HS-5 (cell line): ENCODE results near the gene SHROOM2.
A peak's percentile ranks its signal among the peaks of the same experiment; 100 is the strongest.
"Not testable (repeated sequence)": the region's sequence is repeated elsewhere in the genome, so short reads cannot be mapped to it uniquely, and the experiment has no call there.

ENCODE experiments used
- DNase-seq: peaks from one replicate; pipeline ENCODE4 v3.0.0-alpha.2; 2012; ENCODE audit warnings: low read depth

Gene SHROOM2

DNA sequence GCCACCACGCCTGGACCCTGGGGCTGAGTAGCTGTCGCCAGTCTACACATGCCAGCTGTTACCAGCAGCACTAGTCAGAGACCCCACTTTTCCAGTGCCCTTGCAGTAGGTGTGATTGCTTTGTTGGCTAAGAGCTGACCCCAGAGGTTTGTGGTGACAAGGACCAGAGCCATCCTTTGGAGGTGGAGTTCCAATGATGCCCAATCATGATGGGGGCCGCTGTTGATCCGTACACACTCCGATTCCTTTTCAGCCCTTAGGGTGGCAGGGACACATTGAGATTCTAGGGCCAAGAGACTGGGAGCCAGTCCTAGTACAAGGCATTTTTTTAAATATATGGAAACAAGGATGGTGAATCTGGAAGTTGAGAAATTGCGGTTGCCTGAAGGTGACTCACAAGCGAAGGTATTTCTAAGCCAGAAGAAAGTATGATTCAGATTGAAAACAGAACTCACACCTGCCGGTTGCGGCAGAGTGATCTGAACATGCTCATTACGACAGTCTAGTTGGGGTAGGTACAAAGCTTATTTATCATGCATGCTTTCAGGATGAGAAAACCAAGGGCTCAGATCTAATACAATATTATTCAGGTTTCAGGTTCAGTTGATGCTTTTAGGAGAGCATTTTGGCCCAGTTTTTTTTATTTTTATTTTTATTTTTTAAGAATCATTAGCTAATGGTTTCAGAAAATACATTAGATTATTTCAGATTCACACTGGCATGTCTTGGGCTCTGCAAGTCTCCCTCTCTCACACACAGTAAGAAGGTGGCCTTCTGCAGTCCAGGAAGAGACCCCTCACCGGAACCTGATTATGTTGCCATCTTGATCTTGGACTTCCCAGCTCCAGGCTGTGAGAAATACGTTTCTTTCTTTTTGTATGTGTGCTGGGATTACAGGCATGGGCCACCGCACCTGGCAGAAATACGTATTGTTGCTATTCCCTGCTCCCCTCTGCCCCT, 43.4 kb downstream of the SHROOM2 start:
- DNase-seq: peak; percentile 50

DNA sequence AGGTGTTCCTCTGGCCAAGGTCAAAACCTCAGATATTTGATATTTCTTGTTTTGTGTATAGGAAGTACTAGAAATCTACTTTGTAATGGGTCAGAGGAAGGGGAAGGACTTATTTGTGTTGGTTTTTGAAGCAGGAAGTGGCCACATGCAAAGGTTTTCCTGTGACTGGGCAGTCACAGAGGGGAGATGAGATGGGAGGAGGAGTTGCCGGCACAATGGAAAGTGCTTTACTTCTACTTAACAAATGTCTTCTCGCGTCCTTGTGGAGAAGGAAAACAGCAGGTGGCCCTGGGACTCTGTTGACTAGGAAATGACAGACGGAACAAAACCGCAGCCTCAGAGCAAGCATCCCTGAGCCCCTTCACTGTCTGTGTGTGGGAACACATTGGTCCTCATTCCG, 46.6 kb downstream of the SHROOM2 start:
- DNase-seq: no peak

DNA sequence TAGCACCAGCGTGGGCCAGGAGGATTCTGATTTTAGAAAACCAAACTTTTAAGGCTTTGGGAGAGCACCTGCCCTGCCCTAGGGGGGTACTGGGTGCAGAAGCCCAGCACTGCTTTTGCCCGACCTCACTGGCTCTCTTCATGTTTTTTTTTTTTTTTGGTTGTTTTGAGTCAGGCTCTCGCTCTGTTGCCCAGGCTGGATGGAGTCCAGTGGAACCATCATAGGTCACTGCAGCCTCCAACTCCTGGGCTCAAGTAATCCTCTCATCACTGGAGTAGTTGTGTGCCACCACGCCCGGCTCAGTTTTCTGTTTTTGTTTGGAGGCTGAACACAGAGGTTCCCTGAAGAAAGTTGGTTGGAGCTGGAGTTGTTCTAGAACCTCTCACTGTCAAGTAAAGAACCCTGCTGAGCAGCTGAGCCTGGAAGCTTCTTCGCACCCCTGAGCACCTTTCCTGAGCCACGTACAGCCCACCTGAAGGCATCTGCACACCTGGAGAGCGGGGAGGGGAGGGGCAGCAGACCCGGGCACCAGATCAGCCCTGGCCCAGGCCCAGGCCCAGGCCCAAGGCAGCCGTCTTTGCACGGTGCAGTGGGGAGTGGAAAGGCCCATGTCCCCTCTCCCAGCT, 49.5 kb downstream of the SHROOM2 start:
- DNase-seq: no peak

DNA sequence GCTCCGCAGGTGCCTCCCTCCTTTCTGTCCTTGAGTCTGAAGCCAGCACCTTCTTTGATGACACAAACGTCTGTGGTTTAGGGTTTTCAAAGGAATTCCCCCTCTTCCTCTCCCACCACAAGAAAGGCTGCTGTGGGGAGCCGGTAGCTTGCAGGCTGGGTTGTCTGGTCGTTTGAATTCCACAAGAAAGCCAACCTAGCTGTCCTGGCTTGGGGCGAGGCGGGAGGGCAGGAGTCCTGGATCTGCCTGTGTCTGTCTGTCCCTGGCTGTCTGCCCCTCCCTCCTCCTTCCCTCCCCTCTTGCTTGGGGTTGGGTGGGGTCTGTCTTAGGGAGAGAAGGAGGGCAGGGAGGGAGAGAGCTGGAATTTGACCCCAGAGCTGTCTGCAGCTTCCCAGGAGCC, 56.3 kb downstream of the SHROOM2 start:
- no peak for DNase-seq

DNA sequence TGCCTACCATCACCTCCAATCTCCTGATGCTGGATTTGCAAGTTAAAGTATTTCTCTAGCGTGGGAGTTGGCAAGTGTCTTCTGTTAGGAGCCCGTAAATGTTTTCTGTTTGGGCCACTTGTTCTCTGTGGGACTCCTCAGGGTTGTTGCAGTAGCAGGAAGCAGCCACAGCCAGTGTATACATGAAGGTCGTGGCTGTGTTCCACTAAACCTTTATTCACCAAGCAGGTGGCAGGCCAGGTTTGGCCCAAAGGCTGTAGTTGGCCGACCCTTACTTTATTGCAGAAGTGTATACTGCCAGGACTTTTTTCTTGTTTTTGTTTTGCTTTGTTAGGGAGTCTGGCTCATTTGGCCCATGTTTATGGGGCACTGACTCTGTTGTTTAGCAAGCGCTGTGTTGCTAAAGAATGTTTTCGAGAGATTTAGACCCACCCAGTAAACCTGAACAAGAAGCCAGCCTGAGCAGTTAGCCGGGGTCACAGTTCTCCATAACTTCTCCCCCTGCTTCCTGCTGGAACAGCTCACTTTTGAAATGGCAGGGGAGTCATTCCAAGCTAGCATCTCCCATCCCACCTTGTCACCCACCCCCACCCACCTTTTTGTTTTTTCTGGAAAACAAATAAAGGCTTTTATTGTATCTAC, 58.8 kb downstream of the SHROOM2 start:
- no peak for DNase-seq

DNA sequence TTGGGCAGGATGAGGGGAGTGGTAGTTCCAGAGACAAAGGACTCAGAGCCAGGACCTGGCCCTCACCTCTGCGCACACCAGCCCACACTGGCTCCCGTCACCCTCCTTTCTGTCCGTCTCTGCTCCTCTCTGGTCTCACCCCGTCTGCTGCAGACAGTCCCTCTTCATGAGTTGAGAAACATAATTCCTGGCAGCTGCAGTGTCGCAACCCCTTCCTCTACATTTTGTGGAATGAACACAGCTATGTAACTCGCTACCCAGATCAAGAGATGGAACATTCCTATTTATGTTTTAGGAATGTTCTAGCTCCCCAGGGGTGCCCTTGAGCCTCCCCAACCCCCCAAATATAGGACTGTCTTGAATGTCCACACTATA, 59.3 kb downstream of the SHROOM2 start:
- DNase-seq: no peak

DNA sequence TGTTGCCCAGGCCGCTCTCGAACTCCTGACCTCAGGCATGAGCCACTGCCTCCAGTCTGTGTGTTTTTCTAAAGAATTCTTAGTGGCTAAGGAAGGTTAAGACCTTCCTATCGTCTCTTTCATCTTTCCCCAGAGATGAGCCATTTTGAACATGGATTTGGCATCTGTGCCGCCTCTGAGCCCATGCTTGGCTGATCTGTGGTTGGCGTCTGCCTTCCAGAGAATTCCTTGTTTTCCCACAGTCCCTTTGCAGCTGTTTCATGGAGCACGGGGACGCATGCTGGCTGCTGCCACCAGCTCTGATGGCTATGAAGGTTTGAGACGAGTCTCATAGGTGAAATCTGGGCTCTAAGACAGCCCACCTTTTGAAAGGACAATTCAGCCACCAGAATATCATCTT, 60.4 kb downstream of the SHROOM2 start:
- DNase-seq: no peak

DNA sequence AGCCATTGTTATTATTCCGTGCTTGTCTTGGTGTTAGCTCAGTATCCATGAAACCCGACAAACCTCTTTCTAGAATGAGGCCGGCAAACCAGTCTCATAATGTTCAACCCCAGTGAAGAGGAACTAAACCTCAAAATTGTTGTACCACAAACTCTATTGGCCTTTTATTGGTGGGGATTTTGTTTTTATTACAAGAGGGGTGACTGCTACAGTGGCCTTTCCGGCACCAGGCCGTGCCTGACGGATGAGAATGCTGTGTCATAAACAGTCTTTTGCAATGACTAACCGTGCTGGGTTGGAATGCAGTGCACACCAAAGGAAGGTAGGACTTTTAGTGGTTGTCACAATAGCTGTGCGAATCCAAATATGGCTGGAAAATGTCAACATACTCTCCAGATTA, 60.8 kb downstream of the SHROOM2 start:
- no peak for DNase-seq

DNA sequence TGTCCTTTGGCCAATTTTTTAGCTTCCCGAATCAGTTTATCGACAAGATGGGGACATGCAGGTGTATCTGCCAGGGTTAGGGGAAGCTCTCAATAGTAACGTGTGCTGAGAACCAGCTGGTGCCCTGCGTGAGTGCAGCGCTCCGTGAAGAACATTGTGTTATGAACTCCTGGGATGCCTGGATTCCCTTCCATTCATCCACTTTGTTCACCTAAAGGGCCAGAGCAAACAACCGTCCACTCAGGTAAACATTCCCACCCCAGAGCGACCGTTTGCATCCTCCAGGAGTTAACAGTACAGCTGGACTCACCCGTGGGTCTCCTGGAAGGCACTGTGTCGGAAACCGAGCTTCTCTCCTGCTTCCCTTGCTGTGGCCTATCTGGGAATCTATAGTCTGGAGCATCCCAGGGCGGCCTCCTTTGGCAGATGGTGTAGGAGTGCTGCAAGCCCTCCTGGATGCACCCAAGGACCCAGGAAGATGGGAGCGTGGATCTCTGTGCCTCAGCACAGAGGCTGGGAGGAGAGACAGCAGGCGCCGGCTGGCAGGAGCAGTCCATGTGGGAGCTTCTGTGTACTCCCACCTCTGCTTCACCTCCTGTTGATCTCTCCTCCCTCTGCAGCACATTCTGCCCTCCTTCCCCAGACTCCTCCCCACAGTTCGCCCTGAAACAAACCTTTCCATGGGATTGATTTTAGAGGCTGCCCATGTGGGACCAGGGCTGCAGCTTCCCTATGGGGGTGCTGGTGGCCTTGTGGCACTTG, 62.7 kb downstream of the SHROOM2 start:
- DNase-seq: no peak

DNA sequence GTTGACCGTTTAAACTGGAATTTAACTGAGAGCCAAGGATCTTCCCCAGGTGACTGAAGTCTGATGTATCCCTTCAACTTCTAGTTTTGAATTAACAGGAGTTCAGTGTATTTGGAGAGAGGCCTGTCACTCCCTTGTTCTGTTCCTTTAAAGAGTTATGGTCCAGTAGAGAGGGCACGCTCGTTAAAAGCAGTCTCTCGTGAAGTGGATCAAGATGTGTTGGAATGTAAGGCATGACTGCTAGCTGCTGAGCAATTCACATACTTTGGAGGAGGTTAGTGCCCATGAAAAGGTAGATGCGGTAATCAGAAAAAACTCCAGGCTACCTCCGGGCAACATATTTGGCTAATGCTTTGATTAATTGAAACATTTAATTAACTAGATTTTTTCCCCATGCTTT, 65.7 kb downstream of the SHROOM2 start:
- no peak for DNase-seq

DNA sequence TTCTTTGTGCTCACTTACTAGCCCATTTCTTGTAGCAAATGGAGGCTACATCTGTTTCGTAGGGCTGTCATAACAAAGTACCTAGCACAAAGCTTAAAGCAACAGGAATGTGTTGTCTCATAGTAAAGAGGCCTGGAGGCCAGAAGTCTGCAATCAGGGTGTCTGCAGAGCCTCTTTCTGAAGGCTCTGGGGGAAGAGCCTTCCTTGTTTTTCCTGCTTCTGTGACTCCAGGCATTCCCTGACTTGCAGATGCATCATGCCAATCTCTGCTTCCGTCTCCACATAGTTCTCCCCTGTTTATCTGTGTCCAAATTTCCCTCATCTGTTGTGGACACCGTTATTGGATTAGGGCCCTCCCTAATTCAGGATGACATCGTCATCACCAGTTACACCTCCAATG, 67.1 kb downstream of the SHROOM2 start:
- DNase-seq: no peak

DNA sequence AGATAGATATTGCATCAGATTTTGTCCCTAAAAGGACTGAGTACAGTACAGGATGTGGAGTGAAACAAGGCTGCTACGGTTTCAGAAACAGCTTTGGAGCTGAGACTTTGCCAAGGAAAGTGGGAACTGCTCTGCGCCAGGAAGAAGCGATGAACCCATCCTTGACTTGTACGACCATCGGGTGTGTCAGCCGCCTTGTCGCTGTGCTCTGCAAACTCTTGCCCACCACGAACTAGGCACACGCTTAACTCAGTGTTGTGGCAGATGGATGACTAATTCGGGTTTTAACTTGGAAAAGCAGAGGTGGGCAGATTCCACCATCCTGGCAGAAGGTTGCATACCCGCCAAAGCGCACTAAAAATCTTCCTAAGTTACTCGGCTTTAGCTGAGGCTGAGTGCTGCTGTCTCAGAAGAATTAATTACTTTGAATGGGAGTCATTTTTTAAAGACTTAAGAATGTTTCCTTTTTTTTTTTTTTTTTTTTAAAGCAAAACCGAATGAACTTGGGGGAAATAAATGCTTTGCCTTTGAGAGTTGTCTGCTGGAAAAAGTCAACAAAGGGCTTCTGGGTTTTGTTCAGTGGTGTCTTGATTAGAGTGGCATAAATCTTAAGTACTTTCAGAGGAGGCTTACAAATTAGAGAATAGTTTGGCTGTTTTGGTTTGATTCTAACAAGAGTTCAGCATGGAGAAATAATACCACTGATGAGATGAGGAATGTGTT, 69.5 kb downstream of the SHROOM2 start:
- no peak for DNase-seq

DNA sequence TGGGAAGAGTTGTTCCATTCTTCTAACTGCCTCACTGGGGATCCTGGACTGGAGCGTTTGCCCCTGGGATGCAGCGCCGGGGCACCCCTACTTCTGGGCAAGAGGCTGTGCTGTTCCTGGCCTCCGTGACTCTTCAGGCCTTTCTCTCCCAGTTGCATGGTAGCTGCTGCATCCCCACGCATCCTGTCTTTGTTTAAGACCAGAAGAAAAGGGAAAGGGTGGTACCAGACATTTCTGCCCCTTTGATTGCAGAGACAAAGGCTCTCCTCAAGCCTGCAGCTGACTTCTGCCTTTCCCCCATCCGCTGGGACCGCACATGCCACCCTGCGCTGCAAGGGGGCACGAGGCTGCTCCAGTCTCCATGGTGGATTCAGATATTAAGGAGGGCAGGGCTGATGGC, 70.4 kb downstream of the SHROOM2 start:
- no peak for DNase-seq

DNA sequence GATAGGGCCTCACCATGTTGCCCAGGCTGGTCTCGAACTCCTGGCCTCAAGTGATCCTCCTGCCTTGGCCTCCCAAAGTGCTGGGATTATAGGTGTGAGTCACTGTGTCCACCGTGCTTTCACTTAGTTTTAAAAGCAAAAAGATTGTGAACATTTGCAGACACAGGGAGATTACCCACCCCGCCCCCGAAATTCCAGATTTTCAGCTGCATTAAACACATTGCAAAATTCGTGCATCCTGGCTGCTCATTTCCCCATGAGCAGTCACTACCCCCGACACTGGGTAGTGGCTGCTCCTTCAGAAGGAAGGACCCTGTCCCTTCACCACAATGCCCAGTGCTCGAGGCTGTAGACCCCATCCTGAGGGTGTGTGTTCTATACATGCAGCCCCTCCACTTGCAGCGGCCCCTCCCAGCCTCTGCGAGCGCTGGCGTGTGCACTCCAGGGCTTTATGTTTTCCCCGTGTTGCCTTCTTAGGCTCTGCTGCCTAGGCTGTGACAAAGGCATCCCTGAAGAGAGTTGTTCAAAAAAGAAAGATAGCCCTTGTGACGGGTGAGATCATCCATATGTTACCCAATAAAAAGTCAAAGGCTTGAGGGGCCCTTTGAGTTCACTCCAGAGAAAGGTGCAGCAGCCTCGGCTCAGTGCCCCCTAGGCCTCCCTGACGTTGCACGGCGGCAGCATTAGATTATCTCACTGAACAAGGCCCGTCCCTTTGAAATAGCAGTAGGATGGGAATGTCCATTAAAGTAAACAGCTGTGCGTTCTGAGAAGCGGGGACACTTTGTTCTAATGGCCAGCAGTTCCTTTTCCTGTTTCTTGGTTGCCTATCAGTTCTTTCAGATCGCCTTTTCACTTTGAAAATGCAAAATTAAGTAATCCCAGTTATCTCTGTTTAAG, 71.6 kb downstream of the SHROOM2 start:
- DNase-seq: no peak

DNA sequence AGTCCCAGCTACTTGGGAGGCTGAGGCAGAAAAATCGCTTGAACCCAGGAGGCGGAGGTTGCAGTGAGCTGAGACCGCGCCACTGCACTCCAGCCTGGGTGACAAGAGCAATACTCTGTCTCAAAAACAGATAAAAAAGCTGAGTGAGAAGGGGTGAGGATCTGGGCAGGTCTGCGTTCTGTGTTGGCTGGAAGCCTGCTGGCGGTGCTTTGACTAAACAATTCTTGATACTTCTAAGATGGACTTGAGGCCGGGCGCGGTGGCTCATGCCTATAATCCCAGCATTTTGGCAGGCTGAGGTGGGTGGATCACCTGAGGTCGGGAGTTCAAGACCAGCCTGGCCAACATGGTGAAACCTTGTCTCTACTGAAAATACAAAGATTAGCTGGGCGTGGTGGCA, 72.5 kb downstream of the SHROOM2 start:
- not testable (repeated sequence) for DNase-seq

DNA sequence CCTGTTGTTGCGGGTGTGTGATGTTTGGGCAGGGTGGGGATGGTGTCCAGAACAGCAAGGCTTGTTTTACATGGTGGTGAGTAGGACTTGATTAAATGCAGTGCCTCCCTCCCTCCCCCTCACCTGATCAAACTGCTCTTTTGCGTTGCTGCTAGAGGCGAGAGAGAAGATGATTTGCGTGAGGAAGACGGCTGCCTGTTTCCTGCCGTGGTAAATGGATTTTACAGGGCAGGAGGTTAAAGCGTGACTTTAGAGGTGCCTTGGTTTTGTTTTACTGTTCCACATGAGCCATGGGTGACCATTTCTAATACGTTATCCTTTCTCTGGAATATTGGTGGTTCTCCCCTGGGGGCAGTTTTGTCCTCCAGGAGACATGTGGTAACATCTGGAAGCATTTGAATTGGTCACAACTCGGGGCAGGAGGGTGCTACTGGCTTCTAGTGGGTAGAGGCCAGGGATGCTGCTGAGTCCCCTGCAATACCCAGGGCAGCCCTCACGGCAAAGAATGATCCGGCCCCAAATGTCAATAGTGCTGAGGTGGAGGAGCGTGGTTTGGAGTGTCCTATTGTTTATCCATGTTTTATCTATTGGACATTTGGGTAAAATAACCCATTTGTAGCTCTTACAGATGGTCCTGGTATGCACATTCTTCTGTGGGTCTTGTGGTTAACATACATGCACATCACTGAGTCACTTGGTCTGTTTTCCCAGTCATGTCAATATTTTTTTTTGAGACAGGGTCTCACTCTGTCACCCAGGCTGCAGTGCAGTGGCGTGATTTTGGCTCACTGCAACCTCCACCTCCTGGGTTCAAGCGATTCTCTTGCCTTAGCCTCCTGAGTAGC, 73.7 kb downstream of the SHROOM2 start:
- no peak for DNase-seq

DNA sequence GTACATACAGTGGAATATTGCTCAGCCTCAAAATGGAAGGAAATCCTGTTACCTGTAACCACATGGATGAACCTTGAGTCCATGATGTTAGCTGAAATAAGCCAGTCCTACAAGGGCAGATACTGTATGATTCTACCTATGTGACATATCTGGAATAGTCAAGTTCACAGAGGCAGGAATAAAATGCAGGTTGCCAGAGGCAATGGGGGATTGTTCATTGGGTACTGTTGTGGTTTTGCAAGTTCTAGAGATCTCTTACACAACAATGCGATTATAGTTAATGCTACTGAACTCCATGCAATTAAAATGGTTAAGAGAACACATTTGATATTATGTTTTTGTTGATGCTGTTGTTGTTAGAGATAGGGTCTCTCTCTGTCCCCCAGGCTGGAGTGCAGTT, 74.6 kb downstream of the SHROOM2 start:
- no peak for DNase-seq

DNA sequence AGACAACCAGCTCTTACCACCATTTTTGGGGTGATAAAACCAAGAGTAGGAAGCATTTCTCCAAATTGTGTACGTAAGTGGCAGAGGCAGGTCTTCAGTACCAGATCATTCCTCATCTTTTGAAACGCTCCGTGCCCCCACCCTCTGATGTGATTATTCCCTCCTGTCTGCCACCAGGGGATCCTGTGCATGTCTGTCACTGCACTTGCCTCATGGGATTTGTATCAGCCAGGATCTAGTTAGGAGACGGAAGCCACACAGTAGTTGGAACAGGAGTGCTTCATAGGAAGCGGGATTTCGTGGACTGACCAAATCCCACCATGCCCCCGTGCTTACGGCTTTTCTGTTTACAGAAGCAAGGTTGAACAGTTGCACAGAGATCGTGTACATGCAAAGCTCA, 75.5 kb downstream of the SHROOM2 start:
- DNase-seq: no peak

DNA sequence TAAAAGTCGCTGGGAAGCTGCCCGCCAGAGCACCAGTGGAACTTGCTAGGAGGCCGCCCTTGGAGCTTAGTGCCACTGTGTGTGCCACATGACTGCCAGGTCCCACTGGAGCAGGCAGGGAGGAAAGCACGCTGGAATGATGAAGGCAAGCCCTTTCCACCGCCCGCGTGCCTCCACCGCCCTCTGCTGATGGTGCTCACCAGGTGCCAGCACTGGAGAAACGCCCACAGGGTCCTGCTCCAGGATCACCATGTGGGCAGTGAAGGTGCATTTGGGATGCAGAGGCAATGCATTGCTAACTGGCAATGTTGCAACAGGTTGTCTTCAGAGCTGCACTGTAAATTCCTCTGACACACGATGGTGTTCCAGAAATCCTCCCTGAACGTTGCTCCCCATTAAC, 76.3 kb downstream of the SHROOM2 start:
- DNase-seq: no peak

DNA sequence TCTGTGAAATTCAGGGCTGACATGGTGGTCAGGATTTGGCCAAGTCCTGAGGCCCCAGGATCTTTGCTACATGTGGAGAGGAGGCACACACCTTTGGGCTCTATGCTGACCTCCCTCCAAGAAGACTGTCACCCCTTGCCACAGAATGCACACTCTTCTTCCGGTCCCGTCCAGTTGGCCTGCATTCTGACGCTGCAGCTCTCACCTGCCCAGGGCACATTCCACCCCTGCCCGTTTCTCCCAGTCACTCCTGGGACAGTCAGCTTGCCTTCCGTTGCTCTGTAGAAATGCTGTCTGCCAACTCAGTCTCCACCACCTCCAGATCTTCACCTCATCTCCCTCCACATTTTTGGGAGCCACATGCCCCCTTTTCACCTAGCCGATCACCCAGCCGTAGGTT, 76.7 kb downstream of the SHROOM2 start:
- no peak for DNase-seq
